ENCODE measurements around the gene TRAFD1. TPM values are rescaled to one million over a fixed set of nuclear protein-coding genes. Genes with fewer than 3 reads are reported as not detected.

The TRAFD1 gene
- total and polyA plus RNA-seq, 2 of the 8 experiments (the other 6 are each of a cell fraction or from before 2014, with no cell fraction given) = 18.1 to 33.1 TPM

- H4K91ac ChIP-seq (replicated peaks; ENCODE audit: insufficient read length, low read length) = no peak overlapping the region
- H3K9me3 ChIP-seq (ENCODE audit: insufficient read depth in 2 of 2, low read depth in 1 of 2, low read length in 1 of 2) = peaks cover 11 to 12% of the 10 kb centered on the region in 2 experiments
- 95% methylated on average over 22 of the region's 22 CpGs; no CpG with 5 or more reads in 1 of the 2 experiments for WGBS, 2 experiments (ENCODE audit: extremely low coverage in 1 of 2, insufficient coverage in 1 of 2, insufficient read length in 1 of 2, insufficient replicate concordance in 2 of 2, low coverage in 1 of 2, low lambda C conversion rate in 2 of 2, missing lambda C conversion rate in 1 of 2)
- H3K23ac ChIP-seq (ENCODE audit: insufficient read length) = no peak overlapping the region
- H2AFZ ChIP-seq (ENCODE audit: low read length) = no peak overlapping the region
- H3K36me3 ChIP-seq (ENCODE audit: control insufficient read depth in 2 of 4, insufficient read depth in 4 of 4, low read length in 3 of 4) = peaks cover 0 to 18% (median 10%) of the 10 kb centered on the region in 4 experiments; a peak in 5 of 8 replicates
- no peaks in the 10 kb centered on the region for H4K20me1 ChIP-seq (replicated peaks in 1 of 2; ENCODE audit: control insufficient read depth in 1 of 2, insufficient read depth in 2 of 2, low read length in 2 of 2)
- H2BK15ac ChIP-seq (ENCODE audit: low read length) = no peak overlapping the region
- no peak overlapping the region for H2BK20ac ChIP-seq (ENCODE audit: low read length)
- no peaks in the 10 kb centered on the region for H3K79me2 ChIP-seq (ENCODE audit: control insufficient read depth in 1 of 2, insufficient read depth in 2 of 2, low read length in 2 of 2)
- H3K79me1 ChIP-seq (ENCODE audit: low read depth, low read length) = no peaks in the 10 kb centered on the region; the same call in 1 of the 2 replicates
- no peaks in the 10 kb centered on the region for H3K27me3 ChIP-seq (replicated peaks in 1 of 4; ENCODE audit: control insufficient read depth in 3 of 4, extremely low read depth in 1 of 4, insufficient read depth in 3 of 4, low read length in 3 of 4)
- H2AK5ac ChIP-seq (ENCODE audit: low read depth, low read length) = no peak overlapping the region
- no peak overlapping the region for H3K56ac ChIP-seq (replicated peaks; ENCODE audit: insufficient read length, low read depth, low read length)
- H4K8ac ChIP-seq (ENCODE audit: extremely low read depth, insufficient read depth, low read length) = no peak overlapping the region; the same call in 1 of the 2 replicates
- H2BK120ac ChIP-seq (replicated peaks; ENCODE audit: low read depth, low read length) = no peak overlapping the region
- POLR2A ChIA-PET (ENCODE audit: partially characterized antibody) = interaction anchor here (0.5 to 1.3 kb wide), 2 partner anchors 12 to 61 kb away, joined by 4 read pairs; no protein-coding TSS in a partner anchor
- no peaks in the 10 kb centered on the region; a peak in 1 of 7 replicates for H3K4me1 ChIP-seq (replicated peaks in 1 of 4; ENCODE audit: control insufficient read depth in 3 of 4, insufficient read depth in 4 of 4, low read length in 3 of 4)
- no peak overlapping the region for H3K18ac ChIP-seq (ENCODE audit: extremely low read depth, low read length)
- no peak for DNase-seq (ENCODE audit: low read depth in 1 of 2, low spot score in 2 of 2)
- H3K9ac ChIP-seq (replicated peaks in 1 of 4; ENCODE audit: extremely low read depth in 1 of 4, low read depth in 3 of 4, low read length in 3 of 4) = no peak overlapping the region
- no peak overlapping the region for H3K4me3 ChIP-seq (ENCODE audit: extremely low read depth in 1 of 4, insufficient read depth in 2 of 4, low read depth in 3 of 4, low read length in 4 of 4)
- H3K23me2 ChIP-seq (ENCODE audit: low read depth, low read length) = no peaks in the 10 kb centered on the region
- no peak overlapping the region for H2BK12ac ChIP-seq (ENCODE audit: low read depth, low read length)
- H3K14ac ChIP-seq (ENCODE audit: insufficient read length) = no peak overlapping the region
- no peak overlapping the region for H3K4ac ChIP-seq (replicated peaks; ENCODE audit: insufficient read length, low read depth, low read length)
- no peak overlapping the region for H4K5ac ChIP-seq (ENCODE audit: insufficient read length, low read depth, low read length)
- no peak for FAIRE-seq
- H2BK5ac ChIP-seq (ENCODE audit: low read depth, low read length) = no peak overlapping the region
- H3K27ac ChIP-seq (ENCODE audit: low read depth, low read length) = no peak overlapping the region
- CTCF ChIA-PET (ENCODE audit: partially characterized antibody) = interaction anchor here (0.6 kb wide), 2 partner anchors 56 to 470 kb away, joined by 3 to 4 read pairs; no protein-coding TSS in a partner anchor
- H3K4me2 ChIP-seq (ENCODE audit: insufficient read depth in 1 of 2, low read depth in 2 of 2, low read length in 2 of 2) = no peak overlapping the region
- TF ChIP-seq SP1 (IDR thresholded peaks at IDR 0.05; ENCODE audit: low read depth, low read length) (no peak), KDM5A (IDR thresholded peaks at IDR 0.05; ENCODE audit: low read length) (no peak), CBX5 (IDR thresholded peaks at IDR 0.05; ENCODE audit: low read depth, low read length) (no peak), SRF (IDR thresholded peaks at IDR 0.05; ENCODE audit: low read depth, low read length) (no peak), TAF1 (IDR thresholded peaks at IDR 0.05; ENCODE audit: low read depth, low read length) (no peak), KDM1A (IDR thresholded peaks at IDR 0.05; ENCODE audit: borderline replicate concordance, low read length) (no peak), POLR2AphosphoS5 (IDR thresholded peaks at IDR 0.05; ENCODE audit: low read depth, low read length) (no peak), JUND (IDR thresholded peaks at IDR 0.05; ENCODE audit: low read length) (no peak), SIX5 (IDR thresholded peaks at IDR 0.05; ENCODE audit: low read depth, low read length) (no peak), RBBP5 (IDR thresholded peaks at IDR 0.05; ENCODE audit: borderline replicate concordance, low read depth, low read length) (no peak), POU5F1 (IDR thresholded peaks at IDR 0.05; ENCODE audit: low read depth, low read length) (no peak), ZNF274 (IDR thresholded peaks at IDR 0.05; ENCODE audit: borderline replicate concordance, extremely low read depth, low read length) (no peak), NANOG (IDR thresholded peaks at IDR 0.05; ENCODE audit: insufficient read depth, low read depth, low read length, poor library complexity, severe bottlenecking) (no peak), CHD1 (IDR thresholded peaks at IDR 0.05; ENCODE audit: low read depth, low read length) (no peak)
- TF ChIP-seq, protein P1, sequence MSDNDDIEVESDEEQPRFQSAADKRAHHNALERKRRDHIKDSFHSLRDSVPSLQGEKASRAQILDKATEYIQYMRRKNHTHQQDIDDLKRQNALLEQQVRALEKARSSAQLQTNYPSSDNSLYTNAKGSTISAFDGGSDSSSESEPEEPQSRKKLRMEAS (IDR thresholded peaks at IDR 0.05) = no peak
Measured at GRCh38 chr12:112163471-112163991, 38.2 kb downstream of the TRAFD1 start.

Data from H1 (cell line).